Esophagus muscularis mucosa (tissue), 3 donors: ENCODE measurements around the gene ACBD7.

Experiments
- POLR2A ChIP-seq: fragments of 450-650 bp; IDR thresholded peaks from one replicate; pipeline ENCODE4 v1.6.1; 2017; ENCODE audit warnings: antibody characterized with exemption, moderate library complexity, mild to moderate bottlenecking, low read depth
- TF ChIP-seq, protein P1 (sequence below), 3 experiments: fragments of 200-600 bp in 2 of 3; fragments of 450-650 bp in 1 of 3; sonication (generic) in 2 of 3; IDR thresholded peaks; one replicate each; pipeline ENCODE4 v1.5.1; 2017 to 2019; ENCODE audit warnings: antibody characterized with exemption in 3 of 3, mild to moderate bottlenecking in 2 of 3, moderate library complexity in 1 of 3

GRCh38 chr10:15068802-15069201 lies 19.8 kb downstream of the ACBD7 start:
- no peak for TF ChIP-seq POLR2A
- TF ChIP-seq, protein P1, sequence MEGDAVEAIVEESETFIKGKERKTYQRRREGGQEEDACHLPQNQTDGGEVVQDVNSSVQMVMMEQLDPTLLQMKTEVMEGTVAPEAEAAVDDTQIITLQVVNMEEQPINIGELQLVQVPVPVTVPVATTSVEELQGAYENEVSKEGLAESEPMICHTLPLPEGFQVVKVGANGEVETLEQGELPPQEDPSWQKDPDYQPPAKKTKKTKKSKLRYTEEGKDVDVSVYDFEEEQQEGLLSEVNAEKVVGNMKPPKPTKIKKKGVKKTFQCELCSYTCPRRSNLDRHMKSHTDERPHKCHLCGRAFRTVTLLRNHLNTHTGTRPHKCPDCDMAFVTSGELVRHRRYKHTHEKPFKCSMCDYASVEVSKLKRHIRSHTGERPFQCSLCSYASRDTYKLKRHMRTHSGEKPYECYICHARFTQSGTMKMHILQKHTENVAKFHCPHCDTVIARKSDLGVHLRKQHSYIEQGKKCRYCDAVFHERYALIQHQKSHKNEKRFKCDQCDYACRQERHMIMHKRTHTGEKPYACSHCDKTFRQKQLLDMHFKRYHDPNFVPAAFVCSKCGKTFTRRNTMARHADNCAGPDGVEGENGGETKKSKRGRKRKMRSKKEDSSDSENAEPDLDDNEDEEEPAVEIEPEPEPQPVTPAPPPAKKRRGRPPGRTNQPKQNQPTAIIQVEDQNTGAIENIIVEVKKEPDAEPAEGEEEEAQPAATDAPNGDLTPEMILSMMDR (IDR thresholded peaks at IDR 0.05): no peak
